GM23248 (cell line): ENCODE data around the gene PARP16. TPM values are rescaled to one million over a fixed set of nuclear protein-coding genes. Genes with fewer than 3 reads are reported as not detected.
A peak's percentile ranks its signal among the peaks of the same experiment; 100 is the strongest.

Experiments
- DNase-seq: peaks from one replicate; pipeline ENCODE4 v3.0.0-alpha.2; 2015
- H2AFZ ChIP-seq: fragments of 200-600 bp; sonication (generic); 2 replicates; pipeline ENCODE4 v1.6.1; 2016; ENCODE audit warnings: antibody characterized with exemption
- H3F3A ChIP-seq: fragments of 200-600 bp; sonication (generic); 2 replicates; pipeline ENCODE4 v1.6.1; 2016; ENCODE audit warnings: mild to moderate bottlenecking, antibody characterized with exemption, mixed run types; ENCODE audit not compliant: insufficient read depth
- H3K27ac ChIP-seq: fragments of 200-600 bp; sonication (generic); 2 replicates; pipeline ENCODE4 v1.5.1; 2016; ENCODE audit warnings: mild to moderate bottlenecking
- H3K27me3 ChIP-seq: fragments of 200-600 bp; sonication (generic); replicated peaks from 2 replicates; pipeline ENCODE4 v1.6.1; 2016; ENCODE audit warnings: mild to moderate bottlenecking; ENCODE audit not compliant: insufficient read depth
- H3K36me3 ChIP-seq: fragments of 200-600 bp; sonication (generic); 2 replicates; pipeline ENCODE4 v1.6.1; 2016; ENCODE audit warnings: low read depth, mild to moderate bottlenecking
- H3K4me1 ChIP-seq: fragments of 200-600 bp; sonication (generic); 2 replicates; pipeline ENCODE4 v1.6.1; 2016; ENCODE audit warnings: mild to moderate bottlenecking; ENCODE audit not compliant: insufficient read depth
- H3K4me2 ChIP-seq: fragments of 200-600 bp; sonication (generic); one replicate; pipeline ENCODE4 v1.6.1; 2016; ENCODE audit warnings: mild to moderate bottlenecking; ENCODE audit not compliant: unreplicated experiment
- H3K4me3 ChIP-seq: fragments of 200-600 bp; sonication (generic); 2 replicates; pipeline ENCODE4 v1.5.1; 2016; ENCODE audit warnings: mild to moderate bottlenecking
- H3K79me2 ChIP-seq: fragments of 200-600 bp; sonication (generic); 2 replicates; pipeline ENCODE4 v1.6.1; 2016; ENCODE audit warnings: mild to moderate bottlenecking; ENCODE audit not compliant: insufficient read depth
- H3K9ac ChIP-seq: fragments of 200-600 bp; sonication (generic); 2 replicates; pipeline ENCODE4 v1.6.1; 2016; ENCODE audit warnings: mild to moderate bottlenecking
- H3K9me2 ChIP-seq: fragments of 200-600 bp; sonication (generic); 2 replicates; pipeline ENCODE4 v1.6.1; 2016; ENCODE audit warnings: mixed run types, mild to moderate bottlenecking, moderate library complexity; ENCODE audit not compliant: insufficient read depth
- H3K9me3 ChIP-seq: fragments of 200-600 bp; sonication (generic); one replicate; pipeline ENCODE4 v1.6.1; 2017; ENCODE audit warnings: low read depth
- H4K20me1 ChIP-seq: fragments of 200-600 bp; sonication (generic); 2 replicates; pipeline ENCODE4 v1.6.0; 2016; ENCODE audit not compliant: insufficient read depth
- EZH2 ChIP-seq: fragments of 200-600 bp; sonication (generic); IDR thresholded peaks from 2 replicates; pipeline ENCODE4 v1.6.1; 2018; ENCODE audit warnings: antibody characterized with exemption, mild to moderate bottlenecking; ENCODE audit not compliant: insufficient read depth, poor library complexity, severe bottlenecking
- EZH2phosphoT487 ChIP-seq: fragments of 200-600 bp; sonication (generic); IDR thresholded peaks from 2 replicates; pipeline ENCODE4 v1.6.1; 2018; ENCODE audit warnings: antibody characterized with exemption, moderate library complexity, mild to moderate bottlenecking, low read depth; ENCODE audit not compliant: insufficient read depth
- WGBS, 2 experiments: methylation state at CpG; one replicate each; pipeline ENCODE4 v1.1.6; 2015 to 2017; ENCODE audit warnings: low lambda C conversion rate in 2 of 2, low coverage in 1 of 2; ENCODE audit errors: missing lambda C conversion rate in 2 of 2; 5-methylcytosine and 5-hydroxymethylcytosine counted together
- in situ Hi-C: fragments of 300-500 bp; cut with MboI; formaldehyde crosslinking; loops from 2 replicates; pipeline ENCODE4 v1.15.0; 2020
- polyA plus RNA-seq: library from polyadenylated mRNA; unstranded; fragments of >200 nt; fragmentation: Nextera tagmentation; extraction: Ambion mirVana; gene quantifications from 2 replicates; pipeline ENCODE4 v1.2.1, GENCODE V29; 2016
- total RNA-seq: library from RNA; depleted of rRNA; stranded (reverse); fragments of >200 nt; shearing (Covaris generic); gene quantifications from 2 replicates; pipeline ENCODE4 v1.2.3, GENCODE V29; 2014

The PARP16 gene
- total and polyA plus RNA-seq, 2 experiments from 2014 or later: 5.6 to 7.7 TPM

DNA sequence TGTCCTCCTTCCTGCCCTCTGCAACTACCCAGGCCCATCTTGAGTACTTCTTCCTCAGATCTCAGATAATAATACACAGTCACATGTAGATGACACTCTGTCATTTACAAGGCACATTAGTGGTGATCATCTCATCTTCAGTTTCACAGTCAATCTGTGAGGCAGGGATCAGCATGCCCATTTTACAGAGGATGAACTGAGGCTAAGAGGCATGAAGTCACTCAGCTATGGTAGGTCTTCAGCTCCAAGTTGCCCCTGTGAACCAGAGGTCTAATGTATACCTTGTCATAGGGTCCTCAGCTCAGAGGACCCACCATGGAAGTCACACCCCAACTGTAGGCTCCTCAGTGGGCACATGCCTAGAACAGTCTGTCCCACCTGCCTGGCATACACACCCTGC, 71.2 kb downstream of the PARP16 start:
- Histone ChIP-seq H3K79me2 (no peaks in the 10 kb centered on the region), H3K4me3 (no peak overlapping the region), H3K9me2 (no peaks in the 10 kb centered on the region), H3F3A (no peaks in the 10 kb centered on the region), H3K27me3 (no peaks in the 10 kb centered on the region), H3K36me3 (no peaks in the 10 kb centered on the region), H3K9me3 (no peaks in the 10 kb centered on the region), H3K9ac (no peak overlapping the region), H3K4me2 (no peak overlapping the region), H3K4me1 (no peaks in the 10 kb centered on the region), H3K27ac (no peak overlapping the region), H2AFZ (no peak overlapping the region), H4K20me1 (no peaks in the 10 kb centered on the region)
- TF ChIP-seq EZH2phosphoT487 (no peak), EZH2 (no peak)
- in situ Hi-C loops: no loop called here
- no peak for DNase-seq

DNA sequence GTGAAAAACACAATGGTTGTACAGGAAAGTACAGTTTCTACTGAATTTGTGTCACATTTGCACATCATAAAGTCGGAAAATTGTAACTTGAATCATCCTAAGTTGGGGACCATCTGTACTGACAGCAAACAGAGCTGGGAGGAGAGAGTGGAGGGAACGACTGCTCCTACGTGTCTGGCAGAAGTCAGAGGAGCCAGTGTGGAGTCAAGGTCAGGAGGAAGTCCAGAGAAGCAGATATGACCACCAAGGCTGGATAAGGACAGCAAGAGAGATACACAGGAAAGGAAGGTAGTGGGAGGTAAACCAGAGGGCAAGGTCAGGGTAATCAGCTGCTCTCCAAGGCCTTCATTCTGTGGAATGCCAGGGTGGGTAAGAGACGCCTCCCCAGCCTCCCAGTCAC, 72.7 kb downstream of the PARP16 start:
- TF ChIP-seq EZH2 (no peak), EZH2phosphoT487 (no peak)
- no peak overlapping the region for H3K27ac ChIP-seq
- no peaks in the 10 kb centered on the region for H3K9me3 ChIP-seq
- DNase-seq: no peak
- H3K4me1 ChIP-seq: no peaks in the 10 kb centered on the region
- 63 to 69% methylated on average over 4 of the region's 4 CpGs for WGBS, 2 experiments
- no peak overlapping the region for H2AFZ ChIP-seq
- H3K27me3 ChIP-seq: no peaks in the 10 kb centered on the region
- H4K20me1 ChIP-seq: no peaks in the 10 kb centered on the region
- in situ Hi-C loops: no loop called here
- H3K79me2 ChIP-seq: no peaks in the 10 kb centered on the region
- H3K36me3 ChIP-seq: no peaks in the 10 kb centered on the region
- H3K9me2 ChIP-seq: no peaks in the 10 kb centered on the region
- no peak overlapping the region for H3K9ac ChIP-seq
- no peak overlapping the region for H3K4me2 ChIP-seq
- no peak overlapping the region for H3K4me3 ChIP-seq
- no peaks in the 10 kb centered on the region for H3F3A ChIP-seq

DNA sequence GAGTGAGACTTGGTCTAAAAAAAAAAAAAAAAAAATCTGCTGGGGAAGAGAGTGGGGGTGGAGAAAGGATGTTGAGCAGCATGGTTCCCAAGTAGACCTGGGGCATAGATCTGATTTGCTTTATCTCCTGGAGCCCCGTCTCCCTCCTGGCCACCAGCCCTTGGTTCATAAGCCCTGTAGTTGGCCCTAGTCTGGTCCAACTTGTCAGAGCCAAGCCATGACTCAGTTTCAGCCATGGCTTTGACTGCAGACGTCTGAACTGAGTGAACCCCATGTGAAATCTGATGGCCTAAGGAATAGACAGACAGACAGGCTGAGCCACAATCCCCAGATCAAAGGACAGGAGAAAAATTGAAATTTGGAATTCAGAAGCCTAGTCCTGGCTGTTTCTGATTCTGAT, 73.4 kb downstream of the PARP16 start:
- WGBS, 2 experiments: 16 to 30% methylated on average over 2 of the region's 2 CpGs
- no peaks in the 10 kb centered on the region for H3K4me1 ChIP-seq
- TF ChIP-seq EZH2phosphoT487: no peak
- H3F3A ChIP-seq: no peaks in the 10 kb centered on the region
- DNase-seq: peak; percentile 46
- no peaks in the 10 kb centered on the region for H3K9me2 ChIP-seq
- in situ Hi-C loops: no loop called here
- H3K9me3 ChIP-seq: no peaks in the 10 kb centered on the region
- H3K79me2 ChIP-seq: no peaks in the 10 kb centered on the region
- no peaks in the 10 kb centered on the region for H4K20me1 ChIP-seq
- no peak overlapping the region for H2AFZ ChIP-seq
- H3K27ac ChIP-seq: no peak overlapping the region
- H3K36me3 ChIP-seq: no peaks in the 10 kb centered on the region
- H3K27me3 ChIP-seq: no peaks in the 10 kb centered on the region
- no peak overlapping the region for H3K4me2 ChIP-seq
- H3K4me3 ChIP-seq: no peak overlapping the region
- H3K9ac ChIP-seq: no peak overlapping the region

DNA sequence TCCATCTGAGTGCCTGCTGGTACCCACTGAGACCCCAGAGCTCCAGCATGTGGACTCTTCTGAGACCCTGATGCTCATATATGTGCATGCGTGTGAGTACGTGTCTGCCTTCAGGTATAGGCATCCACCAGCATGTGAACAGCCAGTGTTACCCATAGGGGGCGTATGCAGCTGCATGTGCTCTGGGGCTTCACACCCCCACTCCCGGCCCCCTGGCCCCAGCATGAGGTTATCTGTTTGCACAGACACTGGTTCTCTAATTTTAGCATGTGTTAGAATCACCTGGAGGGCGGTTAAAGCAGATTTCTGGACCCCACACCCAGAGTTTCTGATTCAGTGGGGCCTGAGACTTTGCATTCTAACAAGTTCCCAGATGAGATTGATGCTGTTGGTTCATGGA, 74.6 kb downstream of the PARP16 start:
- no peak overlapping the region for H3K9ac ChIP-seq
- H3K36me3 ChIP-seq: no peaks in the 10 kb centered on the region
- in situ Hi-C loops: no loop called here
- H3K79me2 ChIP-seq: no peaks in the 10 kb centered on the region
- no peaks in the 10 kb centered on the region for H3F3A ChIP-seq
- H3K27ac ChIP-seq: no peak overlapping the region
- no peaks in the 10 kb centered on the region for H3K9me2 ChIP-seq
- H3K4me1 ChIP-seq: no peaks in the 10 kb centered on the region
- H3K27me3 ChIP-seq: no peaks in the 10 kb centered on the region; the same call in 1 of the 2 replicates
- H3K9me3 ChIP-seq: no peaks in the 10 kb centered on the region
- 77 to 88% methylated on average over 5 of the region's 5 CpGs for WGBS, 2 experiments
- TF ChIP-seq EZH2 (no peak), EZH2phosphoT487 (no peak)
- H3K4me2 ChIP-seq: no peak overlapping the region
- no peaks in the 10 kb centered on the region for H4K20me1 ChIP-seq
- no peak overlapping the region for H2AFZ ChIP-seq
- H3K4me3 ChIP-seq: no peak overlapping the region
- peak; percentile 18 for DNase-seq

DNA sequence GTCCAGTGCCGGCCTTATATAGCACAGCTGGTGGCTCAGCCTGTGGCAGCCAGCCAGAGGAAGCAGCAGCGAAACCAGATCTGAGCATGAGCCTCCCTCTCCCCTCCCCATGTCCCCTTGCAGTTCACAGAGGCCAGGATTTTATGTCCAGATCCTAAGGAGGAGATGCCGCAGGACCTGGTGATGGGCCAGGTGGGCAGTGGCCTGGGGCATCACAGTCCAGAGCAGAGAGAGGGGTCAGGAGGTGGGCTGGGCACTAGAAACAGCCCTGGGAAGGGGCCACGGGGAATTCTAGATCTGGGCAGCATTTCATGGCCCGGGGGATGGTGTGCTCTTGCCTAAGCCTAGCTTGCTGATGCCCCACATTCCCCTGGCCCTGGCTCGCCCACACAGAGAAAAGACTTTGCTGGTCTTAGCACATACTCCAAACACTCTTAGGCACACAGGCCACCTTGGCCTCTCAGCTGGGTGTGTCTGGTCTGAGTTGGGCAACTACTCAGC, 75.2 kb downstream of the PARP16 start:
- H3K9me3 ChIP-seq: no peaks in the 10 kb centered on the region
- H3K4me3 ChIP-seq: no peak overlapping the region
- H3K4me1 ChIP-seq: no peaks in the 10 kb centered on the region
- no peaks in the 10 kb centered on the region for H3K36me3 ChIP-seq
- in situ Hi-C loops: no loop called here
- no peak overlapping the region for H3K4me2 ChIP-seq
- H3F3A ChIP-seq: no peaks in the 10 kb centered on the region
- H3K79me2 ChIP-seq: no peaks in the 10 kb centered on the region
- no peak overlapping the region for H2AFZ ChIP-seq
- no peak for TF ChIP-seq EZH2
- no peaks in the 10 kb centered on the region for H4K20me1 ChIP-seq
- no peaks in the 10 kb centered on the region for H3K9me2 ChIP-seq
- WGBS, 2 experiments: 33 to 38% methylated on average over 6 of the region's 6 CpGs
- H3K9ac ChIP-seq: no peak overlapping the region
- no peak overlapping the region for H3K27ac ChIP-seq
- no peaks in the 10 kb centered on the region; the same call in 1 of the 2 replicates for H3K27me3 ChIP-seq
- DNase-seq: peak; percentile 41
